C4-2B (cell line): ENCODE data around the gene MUC6.

Experiments used
- H3K27ac ChIP-seq: fragments of 450-650 bp; 2 replicates; pipeline ENCODE4 v1.5.1; 2017
- ZFX ChIP-seq: fragments of 450-650 bp; IDR thresholded peaks from 2 replicates; pipeline ENCODE4 v1.6.1; 2017
- TF ChIP-seq, protein P1 (sequence below): fragments of 450-650 bp; conservative IDR thresholded peaks from 2 replicates; pipeline ENCODE4 v1.5.1; 2017; ENCODE audit warnings: mild to moderate bottlenecking

The MUC6 gene

DNA sequence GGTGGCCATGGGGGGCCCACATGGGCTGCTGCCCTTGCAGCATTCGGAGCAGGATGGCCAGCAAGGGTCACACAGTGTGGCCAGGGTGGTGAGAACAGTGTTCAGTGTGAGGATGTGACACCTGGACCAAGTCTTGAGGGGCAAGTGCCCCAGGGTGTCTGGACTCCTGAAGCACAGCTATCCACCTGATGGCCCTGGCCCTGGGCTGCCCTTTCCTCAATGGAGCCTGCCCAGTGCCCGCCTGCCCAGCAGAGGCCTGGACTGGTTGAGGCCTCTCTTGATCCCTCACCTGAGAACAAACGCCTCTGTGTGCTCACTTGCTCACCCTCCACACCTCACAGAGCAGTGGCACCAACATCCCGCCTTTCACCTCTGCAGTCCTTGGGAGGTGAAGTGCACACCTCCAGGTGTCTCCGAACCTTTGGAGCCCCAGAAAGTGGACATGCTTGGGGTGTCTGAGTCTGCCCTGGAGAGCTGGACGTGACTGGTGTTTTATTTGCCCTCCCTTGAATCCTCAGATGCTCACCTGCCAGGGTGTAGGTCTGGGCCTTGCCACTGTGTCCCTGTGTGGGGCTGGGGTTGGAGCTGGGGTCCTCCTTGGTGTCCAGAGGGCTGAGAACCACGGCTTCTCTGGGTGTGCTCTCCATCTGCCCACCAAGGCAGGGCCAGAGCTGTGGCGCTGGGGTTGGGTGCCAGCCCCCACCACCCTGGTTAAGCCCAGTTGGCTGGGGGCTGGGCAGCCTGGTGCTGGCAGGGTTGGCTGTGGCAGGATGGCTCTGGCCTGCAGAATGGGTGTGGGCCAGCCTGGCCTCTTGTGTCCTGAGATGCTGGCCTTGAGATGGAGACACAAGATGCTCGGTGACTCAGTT is 34.3 kb upstream of the MUC6 start:
- no peak overlapping the region for H3K27ac ChIP-seq
- TF ChIP-seq ZFX = no peak
- TF ChIP-seq, protein P1, sequence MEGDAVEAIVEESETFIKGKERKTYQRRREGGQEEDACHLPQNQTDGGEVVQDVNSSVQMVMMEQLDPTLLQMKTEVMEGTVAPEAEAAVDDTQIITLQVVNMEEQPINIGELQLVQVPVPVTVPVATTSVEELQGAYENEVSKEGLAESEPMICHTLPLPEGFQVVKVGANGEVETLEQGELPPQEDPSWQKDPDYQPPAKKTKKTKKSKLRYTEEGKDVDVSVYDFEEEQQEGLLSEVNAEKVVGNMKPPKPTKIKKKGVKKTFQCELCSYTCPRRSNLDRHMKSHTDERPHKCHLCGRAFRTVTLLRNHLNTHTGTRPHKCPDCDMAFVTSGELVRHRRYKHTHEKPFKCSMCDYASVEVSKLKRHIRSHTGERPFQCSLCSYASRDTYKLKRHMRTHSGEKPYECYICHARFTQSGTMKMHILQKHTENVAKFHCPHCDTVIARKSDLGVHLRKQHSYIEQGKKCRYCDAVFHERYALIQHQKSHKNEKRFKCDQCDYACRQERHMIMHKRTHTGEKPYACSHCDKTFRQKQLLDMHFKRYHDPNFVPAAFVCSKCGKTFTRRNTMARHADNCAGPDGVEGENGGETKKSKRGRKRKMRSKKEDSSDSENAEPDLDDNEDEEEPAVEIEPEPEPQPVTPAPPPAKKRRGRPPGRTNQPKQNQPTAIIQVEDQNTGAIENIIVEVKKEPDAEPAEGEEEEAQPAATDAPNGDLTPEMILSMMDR = no peak

DNA sequence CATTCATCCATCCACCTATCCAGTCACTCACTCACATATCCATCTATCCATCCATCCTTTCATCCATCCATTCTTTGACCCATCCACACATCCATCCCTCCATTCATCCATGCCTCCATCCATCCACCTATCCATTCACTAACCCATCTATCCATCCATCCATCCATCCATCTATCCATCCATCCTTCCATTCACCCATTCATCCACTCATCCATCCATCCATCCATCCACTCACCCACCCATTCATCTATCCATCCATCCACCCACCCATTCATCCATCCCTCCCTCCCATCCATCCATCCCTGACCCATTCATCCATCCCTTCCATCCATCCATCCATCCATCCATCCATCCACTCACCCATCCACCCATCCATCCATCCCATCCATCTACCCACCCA is 33.2 kb upstream of the MUC6 start:
- H3K27ac ChIP-seq = no peak overlapping the region
- TF ChIP-seq, protein P1 = no peak
- no peak for TF ChIP-seq ZFX

DNA sequence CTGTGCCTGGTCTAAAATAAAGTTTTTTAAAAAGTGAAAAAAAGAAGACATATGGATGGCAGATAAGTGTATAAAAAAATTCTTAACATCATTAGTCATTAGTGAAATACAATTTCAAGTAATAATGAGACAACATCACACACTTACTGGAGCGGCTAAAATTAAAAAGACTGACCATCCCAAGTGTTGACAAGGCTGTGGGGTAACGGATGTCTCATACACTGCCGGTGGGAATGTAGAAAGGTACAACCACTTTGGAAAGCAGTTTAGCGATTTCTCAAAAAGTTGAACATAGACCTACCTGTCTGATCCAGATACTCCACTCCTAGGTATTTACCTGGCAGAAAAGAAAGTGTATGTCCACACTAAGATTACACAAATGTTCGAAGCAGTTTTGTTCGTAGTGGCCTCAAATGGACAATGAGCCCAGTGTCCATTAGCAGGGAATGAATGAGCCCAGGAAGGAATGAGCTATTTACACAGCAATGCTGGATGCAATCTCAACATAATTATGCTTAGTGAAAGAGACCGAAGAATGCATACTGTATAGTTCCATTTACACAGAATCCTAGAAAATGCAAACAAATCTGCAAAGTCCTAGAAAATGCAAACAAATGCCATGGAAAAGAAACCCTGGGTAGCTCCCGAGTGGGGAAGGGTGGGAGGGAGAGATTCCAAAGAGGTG is 31.4 kb upstream of the MUC6 start:
- TF ChIP-seq ZFX = no peak
- TF ChIP-seq, protein P1 = no peak
- H3K27ac ChIP-seq = no peak overlapping the region

DNA sequence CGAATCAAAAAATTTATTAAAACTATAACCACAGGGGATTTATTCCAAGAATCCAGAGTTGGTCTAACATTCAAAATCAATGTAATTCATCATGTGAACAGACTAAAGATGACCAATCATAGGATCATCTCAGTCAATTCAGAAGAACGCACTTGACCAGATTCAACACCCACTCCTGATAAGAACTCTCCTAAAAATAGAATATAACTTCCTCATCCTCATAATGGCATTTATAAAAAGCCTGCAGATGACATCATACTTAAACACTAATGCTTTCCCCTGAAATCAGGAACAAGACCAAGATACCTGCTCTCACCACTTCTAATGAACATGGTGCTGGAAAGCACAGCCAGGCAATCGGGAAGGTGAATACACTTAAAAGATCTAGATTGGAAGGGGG is 27.6 kb upstream of the MUC6 start:
- TF ChIP-seq, protein P1 = no peak
- no peak for TF ChIP-seq ZFX
- no peak overlapping the region for H3K27ac ChIP-seq

DNA sequence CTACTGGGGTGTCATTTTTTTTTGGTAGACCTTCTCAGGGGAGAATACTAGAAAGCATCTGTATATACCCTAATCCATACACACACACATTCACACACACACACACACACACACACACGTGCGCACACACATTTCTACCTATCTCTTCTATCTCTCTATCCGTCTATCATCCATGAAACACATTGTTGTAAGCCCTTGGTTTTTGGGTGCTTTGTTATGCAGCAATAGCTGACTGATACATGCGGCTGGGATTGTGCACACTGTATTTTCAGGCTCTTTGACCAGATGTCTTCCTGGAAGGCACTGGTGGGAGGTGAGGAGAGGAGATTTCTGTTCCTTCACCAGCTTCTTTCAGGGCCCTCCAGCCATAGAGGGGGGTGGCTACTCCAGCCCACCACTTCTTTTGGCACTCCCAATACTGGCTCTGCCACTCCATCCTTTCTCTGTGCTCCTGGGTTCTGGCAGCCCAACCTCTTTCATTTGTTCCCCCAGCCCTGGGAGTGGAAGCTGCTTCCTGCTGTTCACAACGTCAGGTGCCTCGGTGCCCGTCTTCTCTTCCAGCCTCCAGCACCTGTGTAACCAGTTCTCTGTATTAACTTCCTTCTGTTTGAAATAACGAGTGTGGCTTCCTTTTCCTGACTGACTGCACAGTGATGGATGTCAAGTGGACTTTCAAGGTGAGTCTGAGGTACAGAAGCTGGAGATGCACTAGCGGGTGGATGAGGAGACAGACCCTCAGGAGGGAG is 25.7 kb upstream of the MUC6 start:
- no peak overlapping the region for H3K27ac ChIP-seq
- no peak for TF ChIP-seq ZFX

DNA sequence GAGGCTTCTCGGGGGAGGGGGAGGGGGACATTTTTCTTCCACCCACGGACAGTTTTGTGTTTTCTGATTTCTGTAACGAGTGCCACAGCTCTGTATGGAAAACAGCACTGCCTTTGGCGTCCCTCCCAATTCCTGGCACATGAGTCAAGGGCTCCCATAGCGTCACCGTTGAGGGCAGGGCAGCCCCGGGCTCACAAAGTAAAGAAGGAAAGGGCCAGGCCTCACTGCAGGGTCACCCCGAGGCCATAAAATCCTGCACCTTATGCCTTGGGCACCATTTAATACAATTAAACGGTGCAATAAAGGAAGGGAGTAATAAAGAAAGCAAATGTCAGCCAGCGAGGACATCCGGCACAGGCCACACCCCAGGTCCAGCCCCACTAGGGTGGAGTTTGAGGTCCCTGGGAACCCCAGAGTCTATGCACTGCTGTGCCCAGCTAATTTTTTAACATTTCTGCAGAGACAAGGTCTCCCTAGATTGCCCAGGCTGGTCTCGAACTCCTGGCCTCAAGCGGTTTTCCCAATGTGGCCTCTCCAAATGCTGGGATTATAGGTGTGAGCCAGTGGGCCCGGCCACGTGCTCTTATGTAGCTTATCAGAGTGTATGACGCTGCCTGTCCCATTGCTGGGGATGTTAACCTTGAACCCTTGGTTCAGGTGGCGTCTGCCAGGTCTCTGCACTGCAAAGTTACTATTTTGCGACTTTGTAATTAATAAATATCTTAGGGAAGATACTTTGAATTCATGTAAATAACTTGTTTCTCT is 24.5 kb upstream of the MUC6 start:
- no peak overlapping the region for H3K27ac ChIP-seq
- TF ChIP-seq, protein P1 = no peak
- no peak for TF ChIP-seq ZFX

DNA sequence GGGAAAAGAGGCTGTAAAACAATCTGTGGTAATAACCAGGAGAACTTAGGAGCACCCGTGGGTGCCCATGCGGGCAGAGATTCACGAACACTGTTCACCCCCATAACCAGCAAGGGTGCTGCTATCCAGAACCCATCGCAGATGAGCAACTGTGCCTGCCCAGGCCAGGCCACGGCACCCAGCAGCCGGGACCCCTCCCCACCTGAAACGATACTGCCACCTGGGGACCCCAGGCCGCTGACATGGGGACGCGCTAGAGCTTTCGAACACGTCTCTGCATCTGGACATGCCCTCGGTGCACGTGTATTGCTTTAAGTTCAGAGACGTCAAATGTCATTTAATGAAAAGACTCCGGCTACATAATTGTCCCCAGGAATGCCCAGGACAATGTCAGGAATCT is 23.9 kb upstream of the MUC6 start:
- TF ChIP-seq, protein P1 = no peak
- no peak for TF ChIP-seq ZFX
- H3K27ac ChIP-seq = no peak overlapping the region
